Measurements from ENCODE around the gene PKMYT1. TPM values are rescaled to one million over a fixed set of nuclear protein-coding genes. Genes with fewer than 3 reads are reported as not detected.

PKMYT1 gene
- total RNA-seq, 1 donor from 2014 or later: 4.3 TPM

DNA sequence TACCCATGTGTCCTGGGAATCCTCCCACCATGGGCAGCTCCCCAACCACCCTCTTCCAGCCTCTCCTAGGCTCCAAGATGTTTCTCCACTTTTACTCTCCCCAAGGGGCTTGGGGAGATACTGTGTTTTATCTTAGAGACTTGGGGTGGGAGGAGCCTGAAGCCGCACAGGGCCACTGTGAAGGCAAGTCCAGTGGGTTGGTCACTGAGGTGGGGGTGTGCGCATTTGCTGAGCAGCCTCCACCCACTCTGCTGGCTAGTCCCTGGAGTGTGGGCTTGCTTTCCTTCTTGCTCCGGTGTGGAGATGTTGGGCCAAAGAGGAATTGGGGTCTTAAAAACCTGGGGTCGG, 28.4 kb upstream of the PKMYT1 start:
- Mint-ChIP-seq H3K27ac (no peak overlapping the region), H3K27me3 (peaks cover 11% of the 10 kb centered on the region), H3K4me1 (peaks cover 32% of the 10 kb centered on the region), H3K36me3 (ENCODE audit: low read depth) (no peaks in the 10 kb centered on the region), H3K9me3 (no peaks in the 10 kb centered on the region), H3K4me3 (no peak overlapping the region)
- TF ChIP-seq, protein P1, sequence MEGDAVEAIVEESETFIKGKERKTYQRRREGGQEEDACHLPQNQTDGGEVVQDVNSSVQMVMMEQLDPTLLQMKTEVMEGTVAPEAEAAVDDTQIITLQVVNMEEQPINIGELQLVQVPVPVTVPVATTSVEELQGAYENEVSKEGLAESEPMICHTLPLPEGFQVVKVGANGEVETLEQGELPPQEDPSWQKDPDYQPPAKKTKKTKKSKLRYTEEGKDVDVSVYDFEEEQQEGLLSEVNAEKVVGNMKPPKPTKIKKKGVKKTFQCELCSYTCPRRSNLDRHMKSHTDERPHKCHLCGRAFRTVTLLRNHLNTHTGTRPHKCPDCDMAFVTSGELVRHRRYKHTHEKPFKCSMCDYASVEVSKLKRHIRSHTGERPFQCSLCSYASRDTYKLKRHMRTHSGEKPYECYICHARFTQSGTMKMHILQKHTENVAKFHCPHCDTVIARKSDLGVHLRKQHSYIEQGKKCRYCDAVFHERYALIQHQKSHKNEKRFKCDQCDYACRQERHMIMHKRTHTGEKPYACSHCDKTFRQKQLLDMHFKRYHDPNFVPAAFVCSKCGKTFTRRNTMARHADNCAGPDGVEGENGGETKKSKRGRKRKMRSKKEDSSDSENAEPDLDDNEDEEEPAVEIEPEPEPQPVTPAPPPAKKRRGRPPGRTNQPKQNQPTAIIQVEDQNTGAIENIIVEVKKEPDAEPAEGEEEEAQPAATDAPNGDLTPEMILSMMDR (IDR thresholded peaks at IDR 0.05): no peak
- no peak for DNase-seq
- POLR2A ChIA-PET: interaction anchor here (1.3 to 5.4 kb wide), 3 partner anchors 14 to 29 kb away, joined by 3 to 40 read pairs (median 4); partner anchors contain the start of genes HCFC1R1, PKMYT1 and THOC6
- no peak for ATAC-seq (ENCODE audit: low read depth)
- intact Hi-C loops (cut with micrococcal nuclease): no loop called here
- CTCF ChIA-PET: interaction anchor here (2.7 kb wide), 1 partner anchor 19 kb away, joined by 16 read pairs; no protein-coding TSS in a partner anchor

DNA sequence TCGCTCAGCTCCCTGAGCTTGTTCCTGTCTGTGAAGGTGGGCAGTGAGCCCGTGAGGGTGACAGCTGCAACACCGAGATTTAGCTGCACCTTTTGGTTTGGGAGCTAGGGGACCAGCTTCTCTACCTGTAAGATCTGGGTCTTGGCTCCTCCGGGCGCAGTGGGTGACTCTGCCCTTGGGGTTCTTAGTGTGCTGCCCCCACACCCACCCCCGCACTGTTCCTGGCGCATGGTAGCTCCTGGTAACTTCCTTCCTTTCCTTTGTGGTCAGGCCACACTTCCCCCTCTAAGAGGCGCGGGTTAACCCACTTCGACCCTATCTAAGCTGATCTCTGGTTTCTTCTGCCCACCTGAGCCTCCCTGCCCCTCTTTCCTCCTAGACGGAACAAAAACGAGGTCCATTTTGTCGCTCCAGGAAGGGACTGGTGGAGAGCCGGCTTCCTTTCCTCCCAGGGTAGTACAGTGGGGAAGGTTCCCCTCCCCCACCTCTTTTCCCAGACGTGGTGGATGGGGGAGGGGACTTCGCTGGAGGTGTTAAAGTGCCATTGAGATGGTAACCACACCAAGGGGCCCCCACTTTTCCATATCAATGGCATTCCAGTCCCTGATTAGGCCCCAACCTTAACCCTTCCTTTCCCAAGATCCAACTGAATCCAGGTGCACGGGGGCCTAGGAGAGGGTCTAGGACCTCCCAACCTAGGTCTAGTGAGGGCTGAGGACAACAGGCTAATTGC, 27.9 kb upstream of the PKMYT1 start:
- intact Hi-C loops (cut with micrococcal nuclease): no loop called here
- H3K9me3 Mint-ChIP-seq: no peaks in the 10 kb centered on the region
- peaks cover 11% of the 10 kb centered on the region for H3K27me3 Mint-ChIP-seq
- H3K4me1 Mint-ChIP-seq: peaks cover 32% of the 10 kb centered on the region
- H3K27ac Mint-ChIP-seq: no peak overlapping the region
- TF ChIP-seq, protein P1 (IDR thresholded peaks at IDR 0.05): no peak
- H3K36me3 Mint-ChIP-seq (ENCODE audit: low read depth): no peaks in the 10 kb centered on the region
- ATAC-seq (ENCODE audit: low read depth) (no peak), DNase-seq (no peak)
- no peak overlapping the region for H3K4me3 Mint-ChIP-seq
- ChIA-PET CTCF (interaction anchor here (0.7 to 2.7 kb wide), 3 partner anchors 14 to 20 kb away, joined by 3 to 16 read pairs (median 3); partner anchors contain the start of genes HCFC1R1 and THOC6), POLR2A (interaction anchor here (1.2 to 5.4 kb wide), 5 partner anchors 15 to 28 kb away, joined by 3 to 40 read pairs (median 4); partner anchors contain the start of genes HCFC1R1, PKMYT1 and THOC6)

DNA sequence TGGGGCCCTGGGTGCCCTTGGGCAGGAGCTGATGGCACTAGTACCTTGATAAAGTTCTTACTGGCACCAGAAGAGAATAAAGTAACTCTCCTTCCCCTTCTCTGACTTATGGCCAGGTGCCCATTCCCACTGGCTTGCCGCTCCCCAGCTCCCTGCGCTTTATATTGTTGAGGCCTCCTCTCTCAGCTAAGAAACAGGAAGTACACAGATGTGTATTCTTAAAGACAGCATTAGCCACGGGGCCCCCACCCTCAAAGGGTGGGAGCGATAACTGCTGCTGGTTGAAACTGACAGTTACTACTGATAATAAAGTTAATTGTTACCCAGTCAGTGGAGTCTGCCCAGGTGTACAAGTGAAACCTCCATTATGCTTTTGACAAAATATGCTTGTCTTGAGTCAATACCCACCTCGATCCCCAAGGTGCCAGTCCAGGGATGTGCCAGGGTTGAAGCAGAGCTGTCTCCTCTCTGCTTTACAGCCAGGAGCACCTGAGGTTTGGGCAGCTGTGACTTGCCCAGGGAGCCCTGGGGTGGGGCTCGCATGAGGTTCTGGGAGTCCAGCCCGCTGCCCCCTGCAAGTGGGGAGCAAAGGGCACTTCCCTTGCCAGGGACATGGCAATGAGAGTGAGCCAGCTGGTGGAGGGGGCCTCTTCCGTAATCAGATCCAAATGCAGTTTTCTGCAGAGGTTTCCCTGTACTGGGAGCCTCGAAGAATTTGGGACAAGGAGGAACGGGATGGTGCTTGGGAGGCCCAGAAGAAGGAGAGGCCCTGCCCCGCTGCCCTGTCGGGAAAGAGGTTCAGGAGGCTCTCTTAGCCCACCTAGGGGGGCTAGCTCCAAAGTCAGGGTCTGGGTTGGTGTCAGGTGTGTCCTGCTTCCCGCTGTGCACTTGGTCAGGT, 27.1 kb upstream of the PKMYT1 start:
- peaks cover 29% of the 10 kb centered on the region for H3K4me1 Mint-ChIP-seq
- no peaks in the 10 kb centered on the region for H3K9me3 Mint-ChIP-seq
- DNase-seq (no peak), ATAC-seq (ENCODE audit: low read depth) (no peak)
- no peak overlapping the region for H3K27ac Mint-ChIP-seq
- H3K36me3 Mint-ChIP-seq (ENCODE audit: low read depth): no peaks in the 10 kb centered on the region
- peaks cover 5% of the 10 kb centered on the region for H3K27me3 Mint-ChIP-seq
- TF ChIP-seq, protein P1 (IDR thresholded peaks at IDR 0.05): no peak
- peak overlapping the region; percentile 44 for H3K4me3 Mint-ChIP-seq
- ChIA-PET POLR2A (interaction anchor here (1.2 to 5.4 kb wide), 5 partner anchors 15 to 27 kb away, joined by 3 to 40 read pairs (median 4); partner anchors contain the start of genes HCFC1R1, PKMYT1 and THOC6), CTCF (interaction anchor here (0.7 to 2.7 kb wide), 3 partner anchors 15 to 21 kb away, joined by 3 to 16 read pairs (median 3); partner anchors contain the start of genes HCFC1R1 and THOC6)
- intact Hi-C loops (cut with micrococcal nuclease): no loop called here

DNA sequence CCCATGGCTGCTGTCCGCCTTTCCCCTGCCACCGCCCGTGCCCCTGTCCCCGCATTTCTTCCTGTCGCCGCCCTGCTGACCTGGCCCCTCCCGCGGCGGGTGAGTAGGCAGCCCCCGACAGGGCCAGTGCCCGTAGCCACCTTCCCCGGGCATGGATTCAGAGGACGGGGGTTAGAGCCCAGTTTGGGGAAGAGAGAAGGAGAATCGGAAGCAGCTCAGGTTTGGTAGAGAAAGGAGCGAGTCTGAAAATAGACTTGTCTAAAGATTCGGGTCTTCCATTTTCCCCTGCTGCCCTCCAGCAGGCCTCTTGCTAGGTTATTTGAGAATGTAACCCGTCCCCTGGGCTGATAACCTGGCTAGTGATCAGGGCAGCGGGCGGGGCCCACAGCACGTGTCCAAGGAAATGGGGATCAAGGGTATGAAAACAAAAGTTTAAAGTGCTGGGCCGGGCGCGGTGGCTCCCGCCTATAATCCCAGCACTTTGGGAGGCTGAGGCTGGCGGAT, 24.6 kb upstream of the PKMYT1 start:
- ATAC-seq (ENCODE audit: low read depth): no peak
- H3K9me3 Mint-ChIP-seq: no peaks in the 10 kb centered on the region
- H3K4me1 Mint-ChIP-seq: peaks cover 29% of the 10 kb centered on the region
- peak overlapping the region; percentile 65 for H3K4me3 Mint-ChIP-seq
- H3K27ac Mint-ChIP-seq: no peak overlapping the region
- no peak for DNase-seq
- intact Hi-C loops (cut with micrococcal nuclease): loop anchor here (1.0 kb wide), 3 partner anchors 15 to 22 kb away; partner anchors contain the start of genes THOC6 and TNFRSF12A
- TF ChIP-seq, protein P1 (IDR thresholded peaks at IDR 0.05): no peak
- ChIA-PET POLR2A (interaction anchor here (0.6 to 5.4 kb wide), 3 partner anchors 18 to 1284 kb away, joined by 3 to 40 read pairs (median 3); partner anchors contain the start of genes HCFC1R1 and THOC6), CTCF (interaction anchor here (2.2 to 2.7 kb wide), 3 partner anchors 24 to 125 kb away, joined by 14 to 62 read pairs (median 38); no protein-coding TSS in a partner anchor)
- no peaks in the 10 kb centered on the region for H3K36me3 Mint-ChIP-seq (ENCODE audit: low read depth)
- H3K27me3 Mint-ChIP-seq: peaks cover 8% of the 10 kb centered on the region

Data from activated B cell treated with CpG ODN at 0.5 μM for 24 hours (primary cell).